Activated naive CD8-positive, alpha-beta T cell treated with anti-CD3 and anti-CD28 coated beads, Interleukin-2, amount 50 U/mL, for 24 hours (primary cell): ENCODE measurements around the gene SEMA4C.

Experiments used
- ATAC-seq: fragments of 150-1000 bp; cut with Tn5 transposase; one replicate; pipeline ENCODE4 v1.10.0; 2021
- DNase-seq: peaks from one replicate; pipeline ENCODE4 v3.0.0; 2021
- H3K27ac Mint-ChIP-seq: one replicate; pipeline ENCODE4 v1.8.0; 2021; ENCODE audit warnings: mild to moderate bottlenecking, mixed read lengths
- H3K27me3 Mint-ChIP-seq: one replicate; pipeline ENCODE4 v1.8.0; 2021; ENCODE audit warnings: mixed read lengths
- H3K36me3 Mint-ChIP-seq: one replicate; pipeline ENCODE4 v1.8.0; 2021; ENCODE audit warnings: low read depth, mixed read lengths
- H3K4me1 Mint-ChIP-seq: one replicate; pipeline ENCODE4 v1.8.0; 2021; ENCODE audit warnings: mixed read lengths
- H3K4me3 Mint-ChIP-seq: one replicate; pipeline ENCODE4 v1.8.0; 2021; ENCODE audit warnings: mild to moderate bottlenecking, moderate library complexity, mixed read lengths
- H3K9me3 Mint-ChIP-seq: one replicate; pipeline ENCODE4 v1.8.0; 2021; ENCODE audit warnings: mixed read lengths

The SEMA4C gene

GRCh38 chr2:96906729-96907114 is 36.8 kb upstream of the SEMA4C start:
- Mint-ChIP-seq H3K36me3 (no peaks in the 10 kb centered on the region), H3K4me3 (no peak overlapping the region), H3K4me1 (peaks cover 7% of the 10 kb centered on the region), H3K27me3 (no peaks in the 10 kb centered on the region), H3K27ac (no peak overlapping the region), H3K9me3 (no peaks in the 10 kb centered on the region)
- ATAC-seq (no peak), DNase-seq (no peak)

GRCh38 chr2:96903815-96904214 is 33.9 kb upstream of the SEMA4C start:
- no peak for ATAC-seq
- Mint-ChIP-seq H3K36me3 (no peaks in the 10 kb centered on the region), H3K4me3 (no peak overlapping the region), H3K4me1 (peaks cover 9% of the 10 kb centered on the region), H3K9me3 (no peaks in the 10 kb centered on the region), H3K27me3 (no peaks in the 10 kb centered on the region), H3K27ac (no peak overlapping the region)
- DNase-seq: no peak

DNA sequence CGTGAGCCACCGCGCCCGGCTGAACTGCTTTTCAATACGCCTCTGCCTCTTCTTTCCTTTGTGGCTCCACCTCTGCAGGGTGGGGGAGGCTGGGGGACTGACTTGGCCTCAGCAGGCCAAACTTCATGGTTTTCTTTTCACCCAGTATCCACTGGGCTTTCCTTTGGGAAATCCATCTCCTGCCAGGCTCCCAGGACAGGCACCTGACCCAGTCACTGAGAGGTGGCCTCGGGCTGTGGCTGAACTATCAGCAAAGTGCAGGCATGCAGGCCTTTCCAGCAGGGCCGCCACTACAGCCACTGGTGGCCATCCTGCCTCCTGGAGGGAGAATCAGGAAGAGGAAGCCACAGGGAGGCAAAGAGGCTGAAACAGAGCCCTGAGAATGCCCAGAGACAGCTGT is 33.4 kb upstream of the SEMA4C start:
- Mint-ChIP-seq H3K9me3 (no peaks in the 10 kb centered on the region), H3K4me3 (no peak overlapping the region), H3K4me1 (peaks cover 13% of the 10 kb centered on the region), H3K36me3 (no peaks in the 10 kb centered on the region), H3K27me3 (no peaks in the 10 kb centered on the region), H3K27ac (no peak overlapping the region)
- ATAC-seq (no peak), DNase-seq (no peak)

DNA sequence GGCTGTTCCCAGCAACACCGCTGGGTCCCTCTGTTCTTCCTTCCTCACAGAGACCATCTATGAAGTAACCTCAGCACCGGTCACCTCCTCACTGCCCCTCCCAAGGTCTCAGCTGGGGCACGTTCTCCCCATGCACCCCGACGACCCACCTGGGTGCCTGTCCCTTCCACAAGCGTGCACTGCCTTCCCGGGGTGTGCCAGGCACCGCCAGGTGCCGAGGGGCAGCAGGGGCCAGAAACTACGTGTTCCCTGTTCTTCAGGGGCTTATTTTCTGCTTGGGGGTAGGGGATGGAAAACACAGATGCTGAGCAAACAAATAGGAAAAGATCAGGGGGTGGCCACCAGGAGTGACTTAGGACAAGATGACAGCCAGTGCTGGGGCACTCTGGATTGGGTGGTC is 30.4 kb upstream of the SEMA4C start:
- ATAC-seq (no peak), DNase-seq (no peak)
- Mint-ChIP-seq H3K36me3 (no peaks in the 10 kb centered on the region), H3K9me3 (no peaks in the 10 kb centered on the region), H3K27ac (no peak overlapping the region), H3K4me3 (no peak overlapping the region), H3K27me3 (no peaks in the 10 kb centered on the region), H3K4me1 (peaks cover 23% of the 10 kb centered on the region)

DNA sequence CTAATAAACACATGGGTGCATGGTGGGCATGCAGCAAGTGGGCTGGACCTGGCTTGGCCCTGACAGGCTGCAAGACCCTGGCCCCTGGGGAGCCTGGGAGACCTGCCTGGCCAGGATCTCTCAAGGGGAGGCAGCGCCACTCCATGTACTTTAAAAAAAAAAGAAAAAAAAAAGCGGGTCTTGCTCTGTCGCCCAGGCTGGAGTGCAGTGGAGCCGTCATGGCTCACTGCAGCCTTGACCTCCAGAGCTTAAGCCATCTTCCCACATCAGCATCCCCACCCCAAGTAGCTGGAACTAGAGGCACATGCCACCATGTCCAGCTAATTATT is 29.5 kb upstream of the SEMA4C start:
- no peak overlapping the region for H3K4me3 Mint-ChIP-seq
- H3K9me3 Mint-ChIP-seq: no peaks in the 10 kb centered on the region
- peaks cover 26% of the 10 kb centered on the region for H3K4me1 Mint-ChIP-seq
- no peak for ATAC-seq
- no peak overlapping the region for H3K27ac Mint-ChIP-seq
- no peaks in the 10 kb centered on the region for H3K27me3 Mint-ChIP-seq
- no peak for DNase-seq
- no peaks in the 10 kb centered on the region for H3K36me3 Mint-ChIP-seq

DNA sequence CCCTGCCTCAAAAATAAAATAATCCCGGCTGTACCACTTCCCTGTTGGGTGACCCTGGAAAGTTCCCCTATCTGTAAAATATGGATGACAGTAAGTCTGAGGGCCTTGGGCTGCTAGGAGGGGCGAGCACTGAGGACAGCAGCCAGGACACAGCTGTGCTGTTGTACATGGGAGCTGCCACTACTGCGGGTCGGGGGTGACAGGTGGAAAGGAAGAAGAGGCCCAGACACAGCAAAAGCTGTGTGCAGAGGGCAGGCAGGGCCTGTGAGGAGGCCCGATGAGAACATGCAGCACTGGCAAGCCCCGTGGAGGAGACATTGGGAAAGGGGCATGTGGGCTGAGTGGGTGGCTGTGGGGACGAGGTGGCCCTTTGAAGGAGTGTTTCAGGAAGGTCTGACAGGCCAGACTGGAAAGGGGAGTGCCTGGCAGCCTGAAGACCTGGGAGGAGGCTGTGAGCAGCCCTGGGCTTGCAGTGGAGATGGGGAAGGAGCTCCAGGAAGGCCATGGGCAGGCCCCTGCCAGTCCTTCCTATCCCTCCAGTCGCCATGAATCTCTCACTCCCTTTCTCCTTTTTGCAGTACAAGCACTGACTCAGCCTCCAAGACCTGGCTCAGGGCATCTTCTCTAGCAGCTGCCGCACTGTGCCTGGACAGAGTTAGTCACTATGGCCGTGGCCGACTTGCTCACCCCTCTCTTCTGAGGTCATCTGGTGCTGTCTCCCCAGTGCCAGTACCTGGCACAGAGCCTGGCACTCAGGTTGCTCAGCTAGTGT is 28.9 kb upstream of the SEMA4C start:
- Mint-ChIP-seq H3K4me3 (no peak overlapping the region), H3K27me3 (no peaks in the 10 kb centered on the region), H3K9me3 (no peaks in the 10 kb centered on the region), H3K36me3 (no peaks in the 10 kb centered on the region), H3K27ac (no peak overlapping the region), H3K4me1 (peaks cover 22% of the 10 kb centered on the region)
- ATAC-seq (peak; percentile 37), DNase-seq (no peak)

- H3K27ac Mint-ChIP-seq: no peak overlapping the region
- H3K36me3 Mint-ChIP-seq: no peaks in the 10 kb centered on the region
- no peaks in the 10 kb centered on the region for H3K27me3 Mint-ChIP-seq
- no peaks in the 10 kb centered on the region for H3K9me3 Mint-ChIP-seq
- DNase-seq: no peak
- no peak overlapping the region for H3K4me3 Mint-ChIP-seq
- ATAC-seq: no peak
- peaks cover 22% of the 10 kb centered on the region for H3K4me1 Mint-ChIP-seq
Measured at GRCh38 chr2:96898135-96898505, 28.2 kb upstream of the SEMA4C start.

- Mint-ChIP-seq H3K9me3 (no peaks in the 10 kb centered on the region), H3K4me3 (no peak overlapping the region), H3K4me1 (peaks cover 22% of the 10 kb centered on the region), H3K27ac (no peak overlapping the region), H3K36me3 (no peaks in the 10 kb centered on the region), H3K27me3 (no peaks in the 10 kb centered on the region)
- DNase-seq (no peak), ATAC-seq (no peak)
Measured at GRCh38 chr2:96897491-96898134, 27.7 kb upstream of the SEMA4C start.

DNA sequence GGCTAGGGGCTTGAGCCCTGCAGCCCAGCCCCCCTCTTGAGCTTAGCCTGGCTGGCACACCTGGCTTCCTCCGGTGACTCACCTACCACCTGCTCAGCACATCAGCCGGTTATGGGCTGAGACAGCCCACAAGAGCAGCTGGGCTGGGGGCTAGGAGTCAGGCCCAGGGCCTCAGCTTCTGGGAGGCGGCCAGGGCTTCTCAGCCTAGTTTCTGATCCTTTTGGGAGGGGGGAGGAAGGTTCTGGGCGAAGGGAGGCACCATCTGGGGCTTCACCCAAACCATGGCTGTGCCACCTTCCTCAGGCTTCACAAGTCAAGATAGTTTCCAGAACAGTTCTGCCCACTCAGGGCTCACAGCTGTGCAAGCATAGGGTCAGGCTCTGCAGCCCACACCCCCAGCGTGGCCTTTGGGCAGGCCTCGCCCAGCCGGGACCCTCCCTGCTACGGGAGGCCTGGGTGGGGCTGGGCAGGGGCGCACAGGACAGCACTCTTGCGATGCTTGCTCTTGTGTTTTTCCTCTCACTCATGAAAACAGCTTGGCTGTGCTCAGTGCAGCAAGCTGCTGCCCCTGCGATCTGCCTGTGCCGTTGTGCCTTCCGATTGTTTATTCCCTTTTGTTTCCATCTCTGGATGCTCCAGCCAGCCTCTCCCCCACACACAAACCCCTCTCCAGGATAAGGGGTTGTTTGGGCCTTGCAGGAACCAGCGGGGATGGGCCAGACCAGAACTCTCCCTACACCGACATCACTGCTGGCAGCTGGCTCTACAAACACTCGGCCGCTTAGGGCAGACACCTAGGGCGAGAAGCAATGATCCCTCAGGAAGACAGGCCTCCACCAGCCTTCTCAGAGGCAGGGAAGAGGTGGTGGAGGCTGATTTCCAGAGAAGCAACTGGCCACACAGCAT is 26.1 kb upstream of the SEMA4C start:
- DNase-seq (no peak), ATAC-seq (no peak)
- H3K4me3 Mint-ChIP-seq: no peak overlapping the region
- H3K9me3 Mint-ChIP-seq: no peaks in the 10 kb centered on the region
- H3K27ac Mint-ChIP-seq: no peak overlapping the region
- no peaks in the 10 kb centered on the region for H3K36me3 Mint-ChIP-seq
- H3K4me1 Mint-ChIP-seq: peaks cover 34% of the 10 kb centered on the region
- H3K27me3 Mint-ChIP-seq: no peaks in the 10 kb centered on the region

DNA sequence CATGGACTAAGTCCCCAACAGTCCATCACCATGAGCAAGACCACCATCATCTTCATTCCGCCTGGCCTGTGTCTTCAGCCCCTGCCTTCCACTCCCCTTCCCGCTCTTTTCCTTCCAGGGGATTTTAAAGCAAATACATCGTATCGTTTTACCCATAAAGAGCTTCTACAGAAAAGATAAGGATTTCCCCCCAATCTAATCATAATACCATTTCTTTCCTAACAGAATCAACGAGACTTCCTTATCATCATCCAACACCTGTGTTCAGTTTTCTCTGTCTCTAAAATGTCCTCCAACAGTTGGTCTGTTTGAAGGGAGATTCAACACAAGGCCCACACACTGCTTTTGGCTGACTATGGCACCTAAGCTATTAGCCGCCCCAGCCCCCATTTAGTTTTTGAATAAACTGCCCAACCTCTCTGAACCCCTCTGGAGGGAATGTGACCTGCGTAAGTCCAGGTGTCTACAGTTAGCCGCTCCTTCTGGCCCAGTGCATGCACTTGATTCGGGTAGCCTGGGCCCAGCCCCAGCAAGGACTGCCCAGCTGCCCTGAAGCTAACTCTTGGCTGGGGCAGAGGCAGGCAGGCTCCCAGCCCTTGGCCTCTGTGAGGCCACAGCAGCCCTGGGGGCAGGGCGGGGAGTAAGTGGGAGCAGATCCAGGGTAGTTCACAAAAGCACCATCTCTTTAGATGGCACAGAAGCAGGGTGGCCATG is 25.3 kb upstream of the SEMA4C start:
- ATAC-seq: no peak
- H3K4me3 Mint-ChIP-seq: no peak overlapping the region
- H3K9me3 Mint-ChIP-seq: no peaks in the 10 kb centered on the region
- H3K27me3 Mint-ChIP-seq: no peaks in the 10 kb centered on the region
- no peaks in the 10 kb centered on the region for H3K36me3 Mint-ChIP-seq
- H3K4me1 Mint-ChIP-seq: peaks cover 34% of the 10 kb centered on the region
- peak overlapping the region; percentile 3 for H3K27ac Mint-ChIP-seq
- no peak for DNase-seq

DNA sequence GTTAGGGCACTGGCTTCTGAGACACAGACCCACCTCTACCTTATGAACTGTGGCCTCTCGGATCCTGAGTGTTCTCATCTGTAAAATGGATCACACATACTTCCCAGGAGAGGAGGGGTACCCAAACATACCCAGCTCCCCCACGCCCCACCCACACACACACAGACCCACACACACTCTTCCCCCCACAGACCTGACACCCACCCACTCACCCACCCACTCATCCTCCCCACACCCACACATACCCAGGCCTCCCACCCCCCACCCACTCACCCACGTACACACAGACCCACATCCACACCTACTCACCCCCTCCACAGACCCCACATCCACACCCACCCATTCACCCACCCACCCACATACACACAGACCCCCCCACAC is 24.3 kb upstream of the SEMA4C start:
- Mint-ChIP-seq H3K4me3 (no peak overlapping the region), H3K36me3 (no peaks in the 10 kb centered on the region), H3K27ac (no peak overlapping the region), H3K9me3 (no peaks in the 10 kb centered on the region), H3K4me1 (peaks cover 33% of the 10 kb centered on the region), H3K27me3 (no peaks in the 10 kb centered on the region)
- ATAC-seq (no peak), DNase-seq (no peak)

DNA sequence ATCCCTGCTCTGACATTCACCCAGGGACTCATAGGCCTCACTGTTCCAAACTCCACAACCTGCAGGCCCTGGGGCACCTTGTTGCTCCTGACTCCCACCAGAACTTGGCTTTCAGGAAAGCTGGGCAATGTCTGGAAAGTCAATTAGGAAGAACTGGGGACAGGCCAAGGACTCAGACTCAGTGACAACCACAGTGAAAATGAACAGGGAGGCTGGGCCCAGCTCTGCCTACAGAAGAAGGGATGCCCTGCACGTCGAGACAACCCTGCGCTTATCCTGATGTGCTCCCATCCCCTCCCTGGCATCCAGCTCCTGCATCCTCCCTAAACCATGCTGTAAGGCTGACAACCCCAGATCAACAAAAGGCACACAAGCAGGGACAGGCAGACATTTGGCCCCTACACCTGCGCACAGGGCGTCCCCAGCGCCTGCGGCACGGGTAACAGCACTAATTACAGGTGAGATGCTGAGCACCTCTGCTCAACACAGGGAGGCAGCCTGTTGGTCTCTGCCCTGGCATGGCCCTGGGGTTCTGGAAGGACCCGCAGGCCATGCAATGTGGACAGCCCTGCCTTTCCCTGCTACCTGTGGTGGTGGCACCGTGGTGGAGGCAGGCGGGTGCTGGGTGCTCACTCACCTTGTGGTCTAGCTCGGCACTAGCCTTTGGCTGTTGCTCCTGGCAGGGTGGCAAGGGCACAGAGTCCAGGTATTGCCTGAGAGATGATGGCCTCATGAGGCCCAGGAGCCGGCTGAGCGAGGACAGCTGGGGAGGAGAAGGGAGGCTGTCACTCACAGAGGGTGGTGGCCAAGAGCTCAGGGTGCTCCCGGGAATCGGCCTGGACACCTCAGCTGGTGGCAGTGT is 23.6 kb upstream of the SEMA4C start:
- Mint-ChIP-seq H3K4me3 (no peak overlapping the region), H3K4me1 (peaks cover 27% of the 10 kb centered on the region), H3K9me3 (no peaks in the 10 kb centered on the region), H3K27me3 (no peaks in the 10 kb centered on the region), H3K36me3 (no peaks in the 10 kb centered on the region), H3K27ac (no peak overlapping the region)
- DNase-seq (no peak), ATAC-seq (no peak)

GRCh38 chr2:96891591-96892333 is 21.9 kb upstream of the SEMA4C start:
- H3K4me3 Mint-ChIP-seq: no peak overlapping the region

More at GRCh38 chr2:96891591-96892333, 21.9 kb upstream of the SEMA4C start:
- DNase-seq: no peak
- ATAC-seq: no peak
- Mint-ChIP-seq H3K27ac (no peak overlapping the region), H3K9me3 (no peaks in the 10 kb centered on the region), H3K36me3 (no peaks in the 10 kb centered on the region), H3K4me1 (peaks cover 29% of the 10 kb centered on the region), H3K27me3 (no peaks in the 10 kb centered on the region)
